Large intestine (tissue), 3 donors: ENCODE measurements around the gene CLBA1. TPM values are rescaled to one million over a fixed set of nuclear protein-coding genes. Genes with fewer than 3 reads are reported as not detected.

ENCODE experiments used
- DNase-seq, 2 donors: peaks; one replicate each; pipeline versions ENCODE4 v3.0.0 to v3.0.0-alpha.2; 2013
- H3K27ac ChIP-seq: one replicate; pipeline ENCODE4 v1.5.1; 2013; ENCODE audit warnings: low read length
- H3K27me3 ChIP-seq: 2 replicates; pipeline ENCODE4 v1.6.1; 2013; ENCODE audit warnings: low read length; ENCODE audit not compliant: control insufficient read depth, insufficient read depth
- H3K36me3 ChIP-seq: 2 replicates; pipeline ENCODE4 v1.6.1; 2013; ENCODE audit warnings: low read length; ENCODE audit not compliant: control insufficient read depth, insufficient read depth
- H3K4me1 ChIP-seq: one replicate; pipeline ENCODE4 v1.6.1; 2013; ENCODE audit warnings: low read length; ENCODE audit not compliant: control insufficient read depth, insufficient read depth
- H3K4me3 ChIP-seq: one replicate; pipeline ENCODE4 v1.5.1; 2013; ENCODE audit warnings: low read length
- H3K9me3 ChIP-seq: one replicate; pipeline ENCODE4 v1.6.1; 2013; ENCODE audit warnings: mild to moderate bottlenecking, low read depth, low read length, moderate library complexity; ENCODE audit not compliant: control insufficient read depth
- WGBS: methylation state at CpG from one replicate; pipeline ENCODE4 v1.1.5; 2013; ENCODE audit warnings: low lambda C conversion rate; ENCODE audit not compliant: insufficient coverage; 5-methylcytosine and 5-hydroxymethylcytosine counted together
- polyA plus RNA-seq: library from polyadenylated mRNA; unstranded; fragments of 120-200 nt; gene quantifications from one replicate; pipeline ENCODE4 v1.2.1, GENCODE V29; 2013

CLBA1 gene
- polyA plus RNA-seq, 1 donor, result 7.0 TPM

DNA sequence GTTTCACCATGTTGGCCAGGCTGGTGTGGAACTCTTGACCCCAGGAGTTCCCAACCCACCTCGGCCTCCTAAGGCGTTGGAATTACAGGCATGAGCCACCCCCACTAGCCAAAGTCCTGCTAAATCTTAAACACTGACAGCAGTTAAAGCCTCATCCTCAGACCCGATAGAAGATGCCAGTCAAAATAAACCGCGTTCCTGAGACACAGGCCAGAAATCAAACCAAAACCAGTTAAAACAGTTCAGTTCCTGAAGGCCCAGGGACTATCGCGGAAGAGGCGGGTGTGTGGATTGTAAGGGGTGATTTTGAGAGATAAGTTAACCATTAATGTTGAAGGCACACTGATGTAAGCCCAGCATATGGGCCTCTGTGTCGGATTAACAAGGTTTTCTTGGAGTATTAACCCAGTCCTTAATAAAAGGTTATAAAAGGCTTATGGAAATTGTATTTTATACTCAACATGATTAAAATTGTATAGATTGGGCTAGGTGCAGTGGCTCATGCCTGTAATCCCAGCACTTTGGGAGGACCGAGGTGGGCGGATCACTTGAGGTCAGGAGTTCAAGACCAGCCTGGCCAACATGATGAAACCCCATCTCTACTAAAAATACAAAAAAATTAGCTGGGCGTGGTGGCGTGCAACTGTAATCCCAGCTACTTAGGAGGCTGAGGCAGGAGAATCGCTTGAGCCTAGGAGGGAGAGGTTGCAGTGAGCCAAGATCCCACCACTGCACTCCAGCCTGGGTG lies 54.0 kb downstream of the CLBA1 start:
- no CpG with 5 or more reads among the region's 14 CpGs for WGBS
- H3K27ac ChIP-seq, result no peak overlapping the region
- DNase-seq, result peak in 1 of 2 donors; percentile 35

DNA sequence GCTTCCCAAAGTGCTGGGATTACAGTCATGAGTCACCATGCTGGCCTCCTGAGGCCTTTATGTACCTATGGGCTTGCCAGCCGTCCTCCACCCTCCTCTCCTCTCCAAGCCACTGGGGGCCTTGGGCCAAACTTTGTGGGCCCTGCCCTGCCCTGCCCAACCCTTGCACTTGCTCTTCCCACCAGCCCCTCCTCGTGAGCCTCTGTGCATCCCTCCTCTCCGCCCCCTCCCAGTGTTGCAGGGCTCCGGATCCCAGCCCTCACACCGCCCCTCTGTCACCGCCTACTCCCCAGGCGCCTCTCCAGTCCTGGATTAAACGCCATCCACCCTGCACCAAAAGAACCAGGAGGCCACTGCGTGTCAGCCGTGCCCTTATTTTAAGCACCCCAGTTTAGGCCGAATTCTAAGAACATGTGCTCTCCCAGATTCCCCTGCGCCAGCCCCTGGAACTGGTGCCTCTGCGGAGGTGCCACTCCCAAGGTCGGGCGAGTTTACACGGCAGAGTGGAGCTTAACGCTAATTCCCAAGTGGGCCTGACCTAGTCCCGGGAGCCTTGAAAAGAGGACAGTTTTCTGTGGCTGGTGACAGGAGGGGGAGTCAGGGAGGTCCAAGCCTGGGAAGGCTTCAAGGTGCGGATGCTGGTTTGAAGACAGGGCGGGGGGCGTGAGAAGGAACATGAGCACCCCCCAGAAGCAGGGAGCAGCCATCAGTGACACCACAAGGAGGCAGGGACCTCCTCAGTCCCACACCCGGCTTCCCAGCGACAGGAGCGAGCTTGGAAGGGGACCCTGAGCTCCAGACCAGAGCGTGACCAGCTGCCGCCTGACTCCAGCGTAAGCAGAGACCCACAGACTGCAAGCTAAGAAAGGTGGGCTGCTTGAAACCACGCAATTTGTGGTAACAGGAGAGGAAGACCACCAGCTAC lies 56.5 kb downstream of the CLBA1 start:
- Histone ChIP-seq H3K4me3 (no peak overlapping the region), H3K27me3 (peaks cover 13% of the 10 kb centered on the region), H3K27ac (no peak overlapping the region), H3K36me3 (no peaks in the 10 kb centered on the region), H3K4me1 (no peaks in the 10 kb centered on the region), H3K9me3 (no peaks in the 10 kb centered on the region)
- WGBS, result no CpG with 5 or more reads among the region's 28 CpGs
- no peak for DNase-seq

More for the DNA sequence above, 54.0 kb downstream of the CLBA1 start:
- no peak overlapping the region for H3K4me3 ChIP-seq
- H3K36me3 ChIP-seq, result no peaks in the 10 kb centered on the region
- no peaks in the 10 kb centered on the region for H3K4me1 ChIP-seq
- peaks cover 8% of the 10 kb centered on the region for H3K27me3 ChIP-seq
- no peaks in the 10 kb centered on the region for H3K9me3 ChIP-seq

- no CpG with 5 or more reads among the region's 17 CpGs for WGBS
- no peak overlapping the region for H3K4me3 ChIP-seq
- no peaks in the 10 kb centered on the region for H3K9me3 ChIP-seq
- no peaks in the 10 kb centered on the region for H3K36me3 ChIP-seq
- no peaks in the 10 kb centered on the region for H3K4me1 ChIP-seq
- H3K27me3 ChIP-seq, result peaks cover 13% of the 10 kb centered on the region
- no peak for DNase-seq
- no peak overlapping the region for H3K27ac ChIP-seq
Measured at GRCh38 chr14:105042813-105043212, 57.2 kb downstream of the CLBA1 start.

DNA sequence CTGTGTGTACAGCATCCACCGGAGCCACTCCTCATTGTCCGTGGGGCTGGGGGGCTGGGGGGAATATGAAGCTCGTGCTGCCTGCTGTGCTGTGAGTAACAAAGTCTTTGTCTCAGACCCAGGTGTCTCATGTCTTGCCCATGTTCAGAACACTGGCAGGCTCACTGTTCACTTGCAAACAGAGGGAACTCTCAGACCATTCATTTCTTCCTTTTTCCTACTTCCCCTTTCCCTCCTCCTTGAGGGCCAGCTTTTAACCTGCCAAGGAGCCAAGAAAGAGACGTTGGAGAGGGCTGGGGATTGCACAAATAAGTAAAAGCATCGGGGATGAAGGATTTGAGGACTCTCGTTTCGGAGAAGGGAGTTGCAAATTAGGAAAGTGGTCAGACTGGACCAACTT lies 58.1 kb downstream of the CLBA1 start:
- Histone ChIP-seq H3K9me3 (no peaks in the 10 kb centered on the region), H3K4me3 (no peak overlapping the region), H3K27ac (no peak overlapping the region), H3K4me1 (no peaks in the 10 kb centered on the region), H3K36me3 (no peaks in the 10 kb centered on the region), H3K27me3 (peaks cover 13% of the 10 kb centered on the region)
- no peak for DNase-seq
- no CpG with 5 or more reads among the region's 7 CpGs for WGBS

Other genes starting within 250 kb of the CLBA1 start
- 86.4 TPM for gene SIVA1, start 232.6 kb upstream of the CLBA1 start, polyA plus RNA-seq
- 97.5 TPM for gene AKT1, start 190.0 kb upstream of the CLBA1 start, polyA plus RNA-seq
- gene ZBTB42, start 184.7 kb upstream of the CLBA1 start, polyA plus RNA-seq, result 6.0 TPM
- 30.3 TPM for gene CEP170B, start 120.5 kb upstream of the CLBA1 start, polyA plus RNA-seq
- gene PLD4, start 60.9 kb upstream of the CLBA1 start, polyA plus RNA-seq, result 11.1 TPM
- 3.3 TPM for gene AHNAK2, start 7.4 kb upstream of the CLBA1 start, polyA plus RNA-seq
- 12.4 TPM for gene CDCA4, start 35.3 kb downstream of the CLBA1 start, polyA plus RNA-seq
- gene GPR132, start 79.6 kb downstream of the CLBA1 start, polyA plus RNA-seq, result 1.5 TPM
- 11.0 TPM for gene JAG2, start 183.0 kb downstream of the CLBA1 start, polyA plus RNA-seq
- 64.4 TPM for gene NUDT14, start 195.5 kb downstream of the CLBA1 start, polyA plus RNA-seq